ENCODE measurements around the gene MPDZ.

GRCh38 chr9:13241283-13241682 is 38.2 kb downstream of the MPDZ start:
- TF ChIP-seq CTCF (IDR thresholded peaks at IDR 0.05) (no peak), POLR2A (IDR thresholded peaks at IDR 0.05) (no peak), EP300 (IDR thresholded peaks at IDR 0.05) (no peak)

Measured in stomach (tissue), 4 donors.